GM23248 (cell line): ENCODE data around the gene PEAR1.

Experiments used
- EZH2 ChIP-seq: fragments of 200-600 bp; sonication (generic); IDR thresholded peaks from 2 replicates; pipeline ENCODE4 v1.6.1; 2018; ENCODE audit warnings: antibody characterized with exemption, mild to moderate bottlenecking; ENCODE audit not compliant: insufficient read depth, poor library complexity, severe bottlenecking
- EZH2phosphoT487 ChIP-seq: fragments of 200-600 bp; sonication (generic); IDR thresholded peaks from 2 replicates; pipeline ENCODE4 v1.6.1; 2018; ENCODE audit warnings: antibody characterized with exemption, moderate library complexity, mild to moderate bottlenecking, low read depth; ENCODE audit not compliant: insufficient read depth

GRCh38 chr1:156862584-156862983 is 30.9 kb upstream of the PEAR1 start:
- TF ChIP-seq EZH2 (no peak), EZH2phosphoT487 (no peak)
